ENCODE results near the gene CAMSAP2. TPM values are rescaled to one million over a fixed set of nuclear protein-coding genes. Genes with fewer than 3 reads are reported as not detected.

The CAMSAP2 gene
- total and polyA plus RNA-seq, 10 of the 15 experiments (the other 5 are each of a cell fraction or from before 2014, with no cell fraction given), result 3.9 to 19.8 (median 8.0) TPM

DNA sequence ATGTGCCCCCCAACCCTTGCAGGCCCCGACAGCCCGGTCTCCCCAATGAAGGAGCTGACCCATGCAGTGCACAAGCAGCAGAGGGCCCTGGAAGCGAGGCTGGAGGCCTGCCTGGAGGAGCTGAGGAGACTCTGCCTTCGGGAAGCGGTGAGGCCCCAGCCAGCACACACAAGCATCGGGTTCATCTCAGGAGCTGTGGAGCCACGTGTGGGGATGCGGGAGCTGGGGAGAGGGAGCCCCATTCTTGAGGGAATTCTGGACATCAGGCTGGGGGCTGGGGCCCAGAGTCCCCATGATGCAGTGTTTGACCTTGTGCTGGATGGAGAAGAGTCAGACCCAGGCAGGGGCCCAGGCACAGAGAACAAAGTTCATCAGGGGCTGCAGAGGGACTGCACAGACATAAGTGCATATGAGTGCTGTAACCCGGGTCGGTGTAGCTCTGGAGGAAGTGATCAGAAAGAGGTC lies 160.8 kb downstream of the CAMSAP2 start:
- Histone ChIP-seq H3K27me3 (replicated peaks in 1 of 2; ENCODE audit: control insufficient read depth in 2 of 2, insufficient read depth in 2 of 2, low read length in 1 of 2) (no peaks in the 10 kb centered on the region), H3K27ac (ENCODE audit: control insufficient read depth, insufficient read depth) (no peak overlapping the region), H3K4me1 (ENCODE audit: control insufficient read depth, insufficient read depth, low read length) (no peaks in the 10 kb centered on the region; the same call in 1 of the 2 replicates), H4K20me1 (ENCODE audit: control insufficient read depth, insufficient read depth) (no peaks in the 10 kb centered on the region), H3K4me2 (ENCODE audit: control insufficient read depth, insufficient read depth) (no peak overlapping the region), H3K9ac (ENCODE audit: control insufficient read depth, insufficient read depth, low read length) (no peak overlapping the region), H3K36me3 (ENCODE audit: control insufficient read depth in 2 of 2, insufficient read depth in 2 of 2, low read length in 1 of 2) (peaks cover 0 to 26% of the 10 kb centered on the region in 2 experiments; a peak in 2 of 4 replicates), H3K9me3 (replicated peaks; ENCODE audit: control insufficient read depth, insufficient read depth, low read length) (no peaks in the 10 kb centered on the region), H3K4me3 (no peak overlapping the region), H3K79me2 (ENCODE audit: control insufficient read depth, insufficient read depth, low read length) (no peaks in the 10 kb centered on the region), H2AFZ (ENCODE audit: control insufficient read depth, low read depth, low read length) (no peak overlapping the region)
- RAD21 ChIA-PET (ENCODE audit: unreplicated experiment), result no interaction called here
- 78% methylated on average over 10 of the region's 10 CpGs for WGBS (ENCODE audit: insufficient coverage, insufficient replicate concordance, low lambda C conversion rate, missing lambda C conversion rate)
- POLR2A ChIA-PET, result no interaction called here
- SMC1A ChIA-PET (ENCODE audit: uncharacterized antibody, unreplicated experiment), result no interaction called here
- no TSS peak for BruUV-seq (replicated peaks)
- in situ Hi-C loops (cut with MboI) (no loop called here), intact Hi-C loops (cut with micrococcal nuclease; ENCODE audit: unreplicated experiment) (no loop called here)
- TF ChIP-seq CREB1 (IDR thresholded peaks at IDR 0.05; ENCODE audit: low read depth) (no peak), CHD1 (IDR thresholded peaks at IDR 0.05; ENCODE audit: low read depth, low read length) (no peak)
- TF ChIP-seq, protein P1, sequence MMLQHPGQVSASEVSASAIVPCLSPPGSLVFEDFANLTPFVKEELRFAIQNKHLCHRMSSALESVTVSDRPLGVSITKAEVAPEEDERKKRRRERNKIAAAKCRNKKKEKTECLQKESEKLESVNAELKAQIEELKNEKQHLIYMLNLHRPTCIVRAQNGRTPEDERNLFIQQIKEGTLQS (IDR thresholded peaks at IDR 0.05; ENCODE audit: borderline replicate concordance, extremely low read depth, low read depth, low read length), result no peak
- DNase-seq (ENCODE audit: low read depth, low spot score) (no peak), FAIRE-seq (no peak), ATAC-seq (no peak)
- CTCF ChIA-PET, result interaction anchor here (9.2 kb wide), 1 partner anchor 7 kb away, joined by 131 read pairs; the partner anchor contains the start of gene INAVA

DNA sequence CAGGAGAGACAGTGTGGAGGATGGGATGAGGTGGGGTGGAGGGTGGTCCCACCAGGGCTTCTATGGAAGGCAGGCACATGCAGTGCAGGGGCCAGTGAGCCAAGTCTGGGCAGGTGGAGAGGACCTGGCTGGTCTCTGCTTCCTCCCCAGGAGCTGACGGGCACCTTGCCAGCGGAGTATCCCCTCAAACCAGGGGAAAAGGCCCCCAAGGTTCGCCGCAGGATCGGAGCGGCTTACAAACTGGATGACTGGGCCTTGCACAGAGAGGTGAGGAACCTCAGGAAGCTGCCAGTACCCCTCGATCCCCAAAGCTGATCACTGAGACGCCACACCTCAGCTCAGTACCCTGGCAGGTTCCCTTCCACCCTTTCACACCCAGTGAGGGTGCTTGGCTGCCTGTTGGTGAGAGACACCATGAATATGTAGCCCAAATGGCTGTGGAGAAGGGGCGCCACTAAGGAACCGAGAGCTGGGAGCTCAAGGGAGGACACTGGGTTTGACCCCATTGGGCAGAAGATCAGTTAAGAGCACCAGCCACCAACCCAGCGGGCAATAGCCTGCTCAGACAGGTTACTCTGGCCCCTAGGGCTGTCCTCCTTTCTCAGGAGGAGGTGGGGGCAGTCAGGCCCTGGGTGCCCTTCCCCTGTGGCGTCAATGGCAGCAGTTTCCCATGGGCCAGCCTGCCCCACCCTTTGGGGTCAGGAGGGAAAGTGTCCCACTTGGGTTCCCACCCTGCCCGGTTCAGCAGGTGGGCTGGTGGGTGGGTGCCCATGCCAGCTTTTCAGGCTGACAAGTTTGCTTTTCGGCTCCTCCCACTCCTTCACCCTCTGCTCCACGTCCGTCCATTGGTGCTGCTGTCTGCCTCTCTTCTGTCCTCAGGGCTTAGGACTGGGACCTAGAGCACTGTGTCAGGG lies 161.5 kb downstream of the CAMSAP2 start:
- no peak overlapping the region for H3K4me3 ChIP-seq
- no peak for FAIRE-seq
- H3K27me3 ChIP-seq (replicated peaks in 1 of 2; ENCODE audit: control insufficient read depth in 2 of 2, insufficient read depth in 2 of 2, low read length in 1 of 2), result no peaks in the 10 kb centered on the region
- no peaks in the 10 kb centered on the region; the same call in 1 of the 2 replicates for H3K4me1 ChIP-seq (ENCODE audit: control insufficient read depth, insufficient read depth, low read length)
- BruUV-seq (replicated peaks), result no TSS peak
- 53% methylated on average over 16 of the region's 16 CpGs for WGBS (ENCODE audit: insufficient coverage, insufficient replicate concordance, low lambda C conversion rate, missing lambda C conversion rate)
- intact Hi-C loops (cut with micrococcal nuclease; ENCODE audit: unreplicated experiment) (no loop called here), in situ Hi-C loops (cut with MboI) (no loop called here)
- no peaks in the 10 kb centered on the region for H3K79me2 ChIP-seq (ENCODE audit: control insufficient read depth, insufficient read depth, low read length)
- ChIA-PET SMC1A (ENCODE audit: uncharacterized antibody, unreplicated experiment) (interaction anchor here (11.7 kb wide), 1 partner anchor 8 kb away, joined by 193 read pairs; the partner anchor contains the start of gene INAVA), RAD21 (ENCODE audit: unreplicated experiment) (no interaction called here), POLR2A (no interaction called here), CTCF (interaction anchor here (0.7 to 9.2 kb wide), 4 partner anchors 8 to 126 kb away, joined by 4 to 131 read pairs (median 4); partner anchors contain the start of gene INAVA)
- H3K36me3 ChIP-seq (ENCODE audit: control insufficient read depth in 2 of 2, insufficient read depth in 2 of 2, low read length in 1 of 2), result peaks cover 0 to 26% of the 10 kb centered on the region in 2 experiments; a peak in 2 of 4 replicates
- no peaks in the 10 kb centered on the region for H4K20me1 ChIP-seq (ENCODE audit: control insufficient read depth, insufficient read depth)
- no peak for TF ChIP-seq ZNF24 (IDR thresholded peaks at IDR 0.05)
- no peak for TF ChIP-seq KLF5 (IDR thresholded peaks at IDR 0.05; ENCODE audit: partially characterized antibody)
- no peak for TF ChIP-seq ZNF217 (IDR thresholded peaks at IDR 0.05)
- TF ChIP-seq POLR2AphosphoS5 (IDR thresholded peaks at IDR 0.05; ENCODE audit: low read length), result no peak
- TF ChIP-seq EZH2 (IDR thresholded peaks at IDR 0.05; ENCODE audit: borderline replicate concordance, control insufficient read depth, low read depth, low read length), result no peak
- TF ChIP-seq NFYA (IDR thresholded peaks at IDR 0.05; ENCODE audit: borderline replicate concordance, low read depth, low read length), result no peak
- H3K27ac ChIP-seq (ENCODE audit: control insufficient read depth, insufficient read depth), result no peak overlapping the region
- ATAC-seq, result no peak
- no peak for DNase-seq (ENCODE audit: low read depth, low spot score)
- H3K9ac ChIP-seq (ENCODE audit: control insufficient read depth, insufficient read depth, low read length), result no peak overlapping the region
- H3K4me2 ChIP-seq (ENCODE audit: control insufficient read depth, insufficient read depth), result no peak overlapping the region
- no peaks in the 10 kb centered on the region for H3K9me3 ChIP-seq (replicated peaks; ENCODE audit: control insufficient read depth, insufficient read depth, low read length)
- no peak overlapping the region for H2AFZ ChIP-seq (ENCODE audit: control insufficient read depth, low read depth, low read length)

All from GM12878 (cell line).